Liver (tissue), 9 donors: ENCODE results near the gene LDAH. TPM values are rescaled to one million over a fixed set of nuclear protein-coding genes. Genes with fewer than 3 reads are reported as not detected.

Experiments
- DNase-seq: peaks from one replicate; pipeline ENCODE4 v3.0.0-alpha.2; 2017; ENCODE audit warnings: low spot score
- H3K27ac ChIP-seq, 2 donors: one replicate each; pipeline ENCODE4 v1.7.0; 2013; ENCODE audit warnings: inconsistent platforms in 2 of 2, low read length in 2 of 2, control low read depth in 1 of 2, low read depth in 1 of 2, mild to moderate bottlenecking in 1 of 2
- H3K27me3 ChIP-seq, 4 donors: one replicate each; pipeline versions ENCODE4 v1.6.1 to v1.7.0; 2013; ENCODE audit warnings: low read length in 3 of 4, inconsistent platforms in 1 of 4, mild to moderate bottlenecking in 1 of 4, moderate library complexity in 1 of 4; ENCODE audit not compliant: control insufficient read depth in 4 of 4, insufficient read depth in 4 of 4
- H3K36me3 ChIP-seq, 4 donors: one replicate each; pipeline versions ENCODE4 v1.6.1 to v1.7.0; 2013; ENCODE audit warnings: low read length in 3 of 4, mild to moderate bottlenecking in 3 of 4, low read depth in 1 of 4, moderate library complexity in 1 of 4; ENCODE audit not compliant: control insufficient read depth in 4 of 4, insufficient read depth in 3 of 4
- H3K4me1 ChIP-seq, 4 donors: one replicate each; pipeline versions ENCODE4 v1.6.1 to v1.7.0; 2013; ENCODE audit warnings: low read length in 3 of 4, mild to moderate bottlenecking in 3 of 4, moderate library complexity in 1 of 4; ENCODE audit not compliant: control insufficient read depth in 4 of 4, insufficient read depth in 4 of 4
- H3K4me3 ChIP-seq, 3 donors: one replicate each; pipeline versions ENCODE4 v1.6.1 to v1.7.0; 2013; ENCODE audit warnings: low read length in 3 of 3, control low read depth in 1 of 3, low read depth in 1 of 3, mild to moderate bottlenecking in 1 of 3
- H3K9ac ChIP-seq, 2 donors: one replicate each; pipeline ENCODE4 v1.7.0; 2013; ENCODE audit warnings: low read length in 2 of 2, mild to moderate bottlenecking in 2 of 2, moderate library complexity in 2 of 2, control low read depth in 1 of 2, low read depth in 1 of 2
- H3K9me3 ChIP-seq, 4 donors: one replicate each; pipeline versions ENCODE4 v1.6.1 to v1.7.0; 2013; ENCODE audit warnings: low read length in 3 of 4; ENCODE audit not compliant: control insufficient read depth in 4 of 4
- EGR1 ChIP-seq, 2 donors: IDR thresholded peaks; 2 replicates each; pipeline ENCODE4 v1.6.1; 2016 to 2018; ENCODE audit warnings: antibody characterized with exemption in 2 of 2, low read depth in 2 of 2
- FOXA1 ChIP-seq: IDR thresholded peaks from 2 replicates; pipeline ENCODE4 v1.6.1; 2016; ENCODE audit warnings: antibody characterized with exemption
- HNF4A ChIP-seq, 2 donors: conservative IDR thresholded peaks; 2 replicates each; pipeline ENCODE4 v1.6.1; 2016; ENCODE audit warnings: antibody characterized with exemption in 2 of 2, mild to moderate bottlenecking in 2 of 2
- HNF4G ChIP-seq: IDR thresholded peaks from 2 replicates; pipeline ENCODE4 v1.6.1; 2016; ENCODE audit warnings: antibody characterized with exemption
- NR2F2 ChIP-seq: IDR thresholded peaks from 2 replicates; pipeline ENCODE4 v1.6.1; 2016; ENCODE audit warnings: antibody characterized with exemption
- TAF1 ChIP-seq: conservative IDR thresholded peaks from 2 replicates; pipeline ENCODE4 v1.6.1; 2016; ENCODE audit warnings: antibody characterized with exemption, mild to moderate bottlenecking
- YY1 ChIP-seq: IDR thresholded peaks from 2 replicates; pipeline ENCODE4 v1.6.1; 2016; ENCODE audit warnings: antibody characterized with exemption, mild to moderate bottlenecking
- WGBS: extraction: QIAGEN DNeasy Blood & Tissue Kit; methylation state at CpG from one replicate; pipeline ENCODE4 v1.1.7; 2013; 5-methylcytosine and 5-hydroxymethylcytosine counted together
- polyA plus RNA-seq, 2 donors: library from polyadenylated mRNA; stranded (reverse) in 1 of 2; unstranded in 1 of 2; fragments of 200-250 nt in 1 of 2; fragments of >200 nt in 1 of 2; fragmentation: Nextera tagmentation in 1 of 2; extraction: Ambion mirVana in 1 of 2; gene quantifications; one replicate each; pipeline versions ENCODE4 v1.2.1 to v1.2.3, GENCODE V29; 2013 to 2015
- total RNA-seq, 2 donors: library from RNA; depleted of rRNA; stranded (reverse); fragments of >200 nt; gene quantifications; one replicate each; pipeline ENCODE4 v1.2.3, GENCODE V29; 2014
- TF ChIP-seq, protein P1 (sequence below): IDR thresholded peaks from 2 replicates; pipeline ENCODE4 v1.6.1; 2016; ENCODE audit warnings: antibody characterized with exemption, mild to moderate bottlenecking
- TF ChIP-seq, protein P2 (sequence below): IDR thresholded peaks from 2 replicates; pipeline ENCODE4 v1.6.1; 2016; ENCODE audit warnings: antibody characterized with exemption
- TF ChIP-seq, protein P3 (sequence below): IDR thresholded peaks from 2 replicates; pipeline ENCODE4 v1.6.1; 2016; ENCODE audit warnings: antibody characterized with exemption
- donor health status: healthy.
- donor health status: healthy.
- donor health status: healthy.
- donor health status: healthy.
- donor health status: healthy.

Gene LDAH
- total and polyA plus RNA-seq, 4 donors = 5.8 to 17.7 (median 9.7) TPM

DNA sequence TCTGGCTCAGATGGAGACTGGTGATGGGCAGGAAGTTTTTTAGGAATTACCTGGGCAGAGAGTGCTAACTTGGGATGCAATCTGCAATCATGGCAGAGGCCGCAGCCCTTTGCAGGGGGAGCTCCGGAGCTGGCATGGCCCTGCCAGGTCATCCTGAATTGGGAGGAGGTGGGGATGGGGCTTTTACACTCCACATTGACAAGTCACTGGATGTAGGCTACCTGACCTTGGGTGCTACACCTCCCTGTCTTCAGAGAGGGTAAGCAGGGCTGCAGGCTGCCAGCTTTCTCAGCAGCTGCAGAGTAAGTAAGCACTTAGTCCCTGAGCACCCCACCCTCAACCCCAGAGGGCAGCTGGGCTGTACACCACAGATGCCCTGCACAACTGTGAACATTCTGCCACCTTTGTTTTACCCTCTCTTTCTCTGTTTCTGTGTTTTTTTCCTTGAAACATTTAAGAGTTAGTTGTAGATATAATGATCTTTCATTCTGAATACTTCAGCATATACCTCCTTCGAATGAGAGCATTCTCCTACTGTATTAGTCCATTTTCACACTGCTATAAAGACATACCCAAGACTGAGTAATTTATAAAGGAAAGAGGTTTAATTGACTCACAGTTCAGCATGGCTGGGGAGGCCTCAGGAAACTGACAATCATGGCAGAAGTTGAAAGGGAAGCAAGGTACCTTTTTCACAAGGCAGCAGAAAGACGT, 165.2 kb downstream of the LDAH start:
- Histone ChIP-seq H3K4me1 (peaks cover 0 to 3% (median 0%) of the 10 kb centered on the region in 4 donors), H3K36me3 (no peaks in the 10 kb centered on the region), H3K9me3 (no peaks in the 10 kb centered on the region), H3K4me3 (no peak overlapping the region), H3K27ac (no peak overlapping the region), H3K9ac (no peak overlapping the region), H3K27me3 (no peaks in the 10 kb centered on the region)
- TF ChIP-seq HNF4G = no peak
- TF ChIP-seq, protein P1, sequence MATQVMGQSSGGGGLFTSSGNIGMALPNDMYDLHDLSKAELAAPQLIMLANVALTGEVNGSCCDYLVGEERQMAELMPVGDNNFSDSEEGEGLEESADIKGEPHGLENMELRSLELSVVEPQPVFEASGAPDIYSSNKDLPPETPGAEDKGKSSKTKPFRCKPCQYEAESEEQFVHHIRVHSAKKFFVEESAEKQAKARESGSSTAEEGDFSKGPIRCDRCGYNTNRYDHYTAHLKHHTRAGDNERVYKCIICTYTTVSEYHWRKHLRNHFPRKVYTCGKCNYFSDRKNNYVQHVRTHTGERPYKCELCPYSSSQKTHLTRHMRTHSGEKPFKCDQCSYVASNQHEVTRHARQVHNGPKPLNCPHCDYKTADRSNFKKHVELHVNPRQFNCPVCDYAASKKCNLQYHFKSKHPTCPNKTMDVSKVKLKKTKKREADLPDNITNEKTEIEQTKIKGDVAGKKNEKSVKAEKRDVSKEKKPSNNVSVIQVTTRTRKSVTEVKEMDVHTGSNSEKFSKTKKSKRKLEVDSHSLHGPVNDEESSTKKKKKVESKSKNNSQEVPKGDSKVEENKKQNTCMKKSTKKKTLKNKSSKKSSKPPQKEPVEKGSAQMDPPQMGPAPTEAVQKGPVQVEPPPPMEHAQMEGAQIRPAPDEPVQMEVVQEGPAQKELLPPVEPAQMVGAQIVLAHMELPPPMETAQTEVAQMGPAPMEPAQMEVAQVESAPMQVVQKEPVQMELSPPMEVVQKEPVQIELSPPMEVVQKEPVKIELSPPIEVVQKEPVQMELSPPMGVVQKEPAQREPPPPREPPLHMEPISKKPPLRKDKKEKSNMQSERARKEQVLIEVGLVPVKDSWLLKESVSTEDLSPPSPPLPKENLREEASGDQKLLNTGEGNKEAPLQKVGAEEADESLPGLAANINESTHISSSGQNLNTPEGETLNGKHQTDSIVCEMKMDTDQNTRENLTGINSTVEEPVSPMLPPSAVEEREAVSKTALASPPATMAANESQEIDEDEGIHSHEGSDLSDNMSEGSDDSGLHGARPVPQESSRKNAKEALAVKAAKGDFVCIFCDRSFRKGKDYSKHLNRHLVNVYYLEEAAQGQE = no peak
- no peak for TF ChIP-seq NR2F2
- TF ChIP-seq HNF4A (conservative IDR thresholded peaks at IDR 0.05) = no peak
- TF ChIP-seq EGR1 (IDR thresholded peaks at IDR 0.05; ENCODE audit: low read depth in 2 of 2) = no peak
- no peak for TF ChIP-seq TAF1
- no peak for TF ChIP-seq YY1
- TF ChIP-seq, protein P2, sequence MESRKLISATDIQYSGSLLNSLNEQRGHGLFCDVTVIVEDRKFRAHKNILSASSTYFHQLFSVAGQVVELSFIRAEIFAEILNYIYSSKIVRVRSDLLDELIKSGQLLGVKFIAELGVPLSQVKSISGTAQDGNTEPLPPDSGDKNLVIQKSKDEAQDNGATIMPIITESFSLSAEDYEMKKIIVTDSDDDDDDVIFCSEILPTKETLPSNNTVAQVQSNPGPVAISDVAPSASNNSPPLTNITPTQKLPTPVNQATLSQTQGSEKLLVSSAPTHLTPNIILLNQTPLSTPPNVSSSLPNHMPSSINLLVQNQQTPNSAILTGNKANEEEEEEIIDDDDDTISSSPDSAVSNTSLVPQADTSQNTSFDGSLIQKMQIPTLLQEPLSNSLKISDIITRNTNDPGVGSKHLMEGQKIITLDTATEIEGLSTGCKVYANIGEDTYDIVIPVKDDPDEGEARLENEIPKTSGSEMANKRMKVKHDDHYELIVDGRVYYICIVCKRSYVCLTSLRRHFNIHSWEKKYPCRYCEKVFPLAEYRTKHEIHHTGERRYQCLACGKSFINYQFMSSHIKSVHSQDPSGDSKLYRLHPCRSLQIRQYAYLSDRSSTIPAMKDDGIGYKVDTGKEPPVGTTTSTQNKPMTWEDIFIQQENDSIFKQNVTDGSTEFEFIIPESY = no peak
- no peak for TF ChIP-seq FOXA1
- TF ChIP-seq, protein P3, sequence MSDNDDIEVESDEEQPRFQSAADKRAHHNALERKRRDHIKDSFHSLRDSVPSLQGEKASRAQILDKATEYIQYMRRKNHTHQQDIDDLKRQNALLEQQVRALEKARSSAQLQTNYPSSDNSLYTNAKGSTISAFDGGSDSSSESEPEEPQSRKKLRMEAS = no peak
- no peak for DNase-seq
- WGBS = 74% methylated on average over 4 of the region's 4 CpGs

DNA sequence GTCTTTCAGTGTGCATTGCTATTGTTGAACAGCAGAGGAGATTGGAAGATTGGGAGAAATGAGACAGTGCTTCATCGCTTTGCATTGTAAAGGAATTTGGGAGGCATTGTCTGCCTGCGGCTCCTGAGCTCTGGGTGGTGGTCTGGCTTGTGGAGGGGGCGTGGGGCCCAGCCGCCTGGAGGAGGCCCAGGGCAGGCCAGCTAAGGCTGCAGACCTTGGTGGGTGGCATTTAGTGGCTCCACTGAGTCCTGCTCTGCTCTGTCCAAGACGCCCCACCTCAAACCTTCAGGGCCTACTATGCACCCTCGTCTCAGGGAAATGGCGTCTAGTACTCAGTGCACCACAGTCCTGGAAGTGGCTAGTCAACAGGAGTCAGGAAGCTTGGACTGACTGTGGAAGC, 166.3 kb downstream of the LDAH start:
- Histone ChIP-seq H3K9ac (no peak overlapping the region), H3K27me3 (no peaks in the 10 kb centered on the region), H3K27ac (no peak overlapping the region), H3K4me3 (no peak overlapping the region), H3K36me3 (no peaks in the 10 kb centered on the region), H3K4me1 (peaks cover 0 to 3% (median 1%) of the 10 kb centered on the region in 4 donors), H3K9me3 (no peaks in the 10 kb centered on the region)
- 92% methylated on average over 7 of the region's 7 CpGs for WGBS
- no peak for TF ChIP-seq NR2F2
- DNase-seq = no peak

DNA sequence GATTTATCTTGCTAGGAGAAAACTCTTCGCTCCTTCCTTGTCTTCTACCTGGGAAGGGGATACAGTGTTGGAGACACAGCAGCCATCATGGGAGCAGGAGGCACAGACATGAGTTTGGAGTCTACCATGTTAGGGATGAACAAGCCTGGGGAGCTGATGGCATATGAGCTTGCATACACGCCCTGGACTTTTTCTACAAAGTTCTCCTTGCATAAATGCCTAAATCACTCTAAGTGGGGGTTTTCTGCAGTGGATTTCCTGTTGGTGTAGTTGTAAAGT, 168.4 kb downstream of the LDAH start:
- no peak overlapping the region for H3K4me3 ChIP-seq
- no peak overlapping the region for H3K27ac ChIP-seq
- H3K36me3 ChIP-seq = no peaks in the 10 kb centered on the region
- H3K27me3 ChIP-seq = no peaks in the 10 kb centered on the region
- no peak overlapping the region for H3K9ac ChIP-seq
- TF ChIP-seq HNF4G (no peak), HNF4A (conservative IDR thresholded peaks at IDR 0.05) (no peak), FOXA1 (no peak)
- H3K4me1 ChIP-seq = peaks cover 4 to 19% (median 11%) of the 10 kb centered on the region in 4 donors
- no peaks in the 10 kb centered on the region for H3K9me3 ChIP-seq
- DNase-seq = no peak
- 93% methylated on average over 2 of the region's 2 CpGs for WGBS
